HepG2 (cell line): ENCODE measurements around the gene AK6. TPM values are rescaled to one million over a fixed set of nuclear protein-coding genes. Genes with fewer than 3 reads are reported as not detected.

ENCODE experiments used
- AFF4 ChIP-seq: sonication (generic); formaldehyde crosslinking; IDR thresholded peaks from 2 replicates; pipeline ENCODE4 v1.4.0; 2020; ENCODE audit warnings: missing genetic modification reagents
- BRCA1 ChIP-seq: sonication (generic); formaldehyde crosslinking; IDR thresholded peaks from 2 replicates; pipeline ENCODE4 v1.4.0; 2020; ENCODE audit warnings: missing genetic modification reagents
- GFI1 ChIP-seq: sonication (generic); formaldehyde crosslinking; IDR thresholded peaks from 2 replicates; pipeline ENCODE4 v1.5.0; 2020; ENCODE audit warnings: missing genetic modification reagents, mild to moderate bottlenecking, borderline replicate concordance
- KDM6A ChIP-seq: IDR thresholded peaks from 2 replicates; pipeline ENCODE4 v1.6.1; 2016; ENCODE audit warnings: low read depth
- MAF1 ChIP-seq: sonication (generic); formaldehyde crosslinking; IDR thresholded peaks from 2 replicates; pipeline ENCODE4 v1.5.0; 2020; ENCODE audit warnings: missing genetic modification reagents, borderline replicate concordance
- NFRKB ChIP-seq: fragments of 450-650 bp; IDR thresholded peaks from 2 replicates; pipeline ENCODE4 v1.6.1; 2017
- PAXIP1 ChIP-seq: sonication (generic); formaldehyde crosslinking; conservative IDR thresholded peaks from 2 replicates; pipeline ENCODE4 v1.4.0; 2020; ENCODE audit warnings: mild to moderate bottlenecking, missing genetic modification reagents, moderate library complexity
- PHF21A ChIP-seq: sonication (generic); formaldehyde crosslinking; IDR thresholded peaks from 2 replicates; pipeline ENCODE4 v1.5.0; 2020; ENCODE audit warnings: mild to moderate bottlenecking, missing genetic modification reagents
- TARDBP ChIP-seq: sonication (generic); formaldehyde crosslinking; IDR thresholded peaks from 2 replicates; pipeline ENCODE4 v1.8.0; 2022; ENCODE audit warnings: mild to moderate bottlenecking, missing genetic modification reagents
- ZNF136 ChIP-seq: sonication (generic); formaldehyde crosslinking; IDR thresholded peaks from 2 replicates; pipeline ENCODE4 v1.8.1; 2022; ENCODE audit warnings: low read depth, mild to moderate bottlenecking, moderate library complexity, missing genetic modification reagents
- ZNF407 ChIP-seq: sonication (generic); formaldehyde crosslinking; IDR thresholded peaks from one replicate; pipeline ENCODE4 v1.5.1; 2020; ENCODE audit warnings: mild to moderate bottlenecking, missing genetic modification reagents; ENCODE audit errors: not compliant biosample characterization
- ZNF652 ChIP-seq: IDR thresholded peaks from 2 replicates; pipeline ENCODE4 v1.6.1; 2016; ENCODE audit warnings: low read depth, borderline replicate concordance
- ZSCAN9 ChIP-seq: IDR thresholded peaks from 2 replicates; pipeline ENCODE4 v1.6.1; 2016; ENCODE audit warnings: borderline replicate concordance
- polyA plus RNA-seq, 8 experiments: library from polyadenylated mRNA; depleted of rRNA in 3 of 8; stranded (reverse) in 7 of 8; unstranded in 1 of 8; fragments of >200 nt; fragmentation: Illumina TruSeq in 4 of 8; extraction: Trizol in 4 of 8; gene quantifications; 2 replicates each; pipeline versions ENCODE4 v1.2.1 to v1.2.3, GENCODE V29; 2011 to 2016; ENCODE audit warnings: low read depth in 4 of 8, missing spikeins in 1 of 8, mixed read lengths in 1 of 8; ENCODE audit not compliant: insufficient read depth in 1 of 8
- total RNA-seq, 5 experiments: library from RNA; depleted of rRNA; stranded (reverse); fragments of >200 nt; fragmentation: Illumina TruSeq; extraction: Trizol; gene quantifications; 2 replicates each; pipeline ENCODE4 v1.2.3, GENCODE V29; 2016; ENCODE audit warnings: low read depth in 1 of 5

The AK6 gene
- total and polyA plus RNA-seq, 2 of the 13 experiments (the other 11 are each of a cell fraction or from before 2014, with no cell fraction given) = 31.1 to 77.2 TPM

- no peak for TF ChIP-seq AFF4 (CRISPR knock-in tag)
- 0 out of 2 replicates have a peak, but pooled peaks have one; percentile 30 for TF ChIP-seq KDM6A (CRISPR knock-in tag)
- no peak for TF ChIP-seq GFI1 (CRISPR knock-in tag)
- TF ChIP-seq PHF21A (CRISPR knock-in tag) = 0 out of 2 replicates have a peak, but pooled peaks have one; percentile 25
- 0 out of 2 replicates have a peak, but pooled peaks have one; percentile 14 for TF ChIP-seq TARDBP
- TF ChIP-seq BRCA1 = no peak
- TF ChIP-seq ZSCAN9 (CRISPR knock-in tag) = 0 out of 2 replicates have a peak, but pooled peaks have one; percentile 13
- no peak for TF ChIP-seq ZNF652 (CRISPR knock-in tag)
- TF ChIP-seq NFRKB = no peak
- TF ChIP-seq ZNF407 = no peak
- no peak for TF ChIP-seq MAF1
- no peak for TF ChIP-seq ZNF136 (CRISPR knock-in tag)
- peak; percentile 50 for TF ChIP-seq PAXIP1 (CRISPR knock-in tag)
Measured at GRCh38 chr5:69331528-69332445, 37.5 kb downstream of the AK6 start (continued).
